ENCODE data around the gene ZDHHC5. TPM values are rescaled to one million over a fixed set of nuclear protein-coding genes. Genes with fewer than 3 reads are reported as not detected.

Gene ZDHHC5
- total RNA-seq, 4 donors from 2014 or later = 28.0 to 49.9 (median 33.4) TPM

DNA sequence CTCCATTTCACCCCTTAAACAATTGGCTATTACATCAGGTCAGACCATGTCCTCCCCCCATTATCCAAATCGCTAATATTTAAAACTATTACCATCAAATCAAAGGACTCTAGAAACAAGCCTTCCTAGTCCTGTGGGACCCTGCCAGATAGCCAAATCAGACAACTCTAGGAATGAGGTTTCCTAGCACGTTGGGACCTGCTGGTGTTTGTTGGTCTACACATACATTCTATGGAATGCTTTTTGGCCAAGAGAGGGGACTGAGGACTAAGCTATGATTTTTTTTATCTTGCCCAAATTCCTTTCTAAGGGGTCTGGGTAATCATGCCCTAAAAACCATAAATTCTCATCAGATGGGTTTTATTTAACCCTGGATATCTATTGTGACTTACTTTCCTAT lies 59.3 kb downstream of the ZDHHC5 start:
- TF ChIP-seq, protein P1, sequence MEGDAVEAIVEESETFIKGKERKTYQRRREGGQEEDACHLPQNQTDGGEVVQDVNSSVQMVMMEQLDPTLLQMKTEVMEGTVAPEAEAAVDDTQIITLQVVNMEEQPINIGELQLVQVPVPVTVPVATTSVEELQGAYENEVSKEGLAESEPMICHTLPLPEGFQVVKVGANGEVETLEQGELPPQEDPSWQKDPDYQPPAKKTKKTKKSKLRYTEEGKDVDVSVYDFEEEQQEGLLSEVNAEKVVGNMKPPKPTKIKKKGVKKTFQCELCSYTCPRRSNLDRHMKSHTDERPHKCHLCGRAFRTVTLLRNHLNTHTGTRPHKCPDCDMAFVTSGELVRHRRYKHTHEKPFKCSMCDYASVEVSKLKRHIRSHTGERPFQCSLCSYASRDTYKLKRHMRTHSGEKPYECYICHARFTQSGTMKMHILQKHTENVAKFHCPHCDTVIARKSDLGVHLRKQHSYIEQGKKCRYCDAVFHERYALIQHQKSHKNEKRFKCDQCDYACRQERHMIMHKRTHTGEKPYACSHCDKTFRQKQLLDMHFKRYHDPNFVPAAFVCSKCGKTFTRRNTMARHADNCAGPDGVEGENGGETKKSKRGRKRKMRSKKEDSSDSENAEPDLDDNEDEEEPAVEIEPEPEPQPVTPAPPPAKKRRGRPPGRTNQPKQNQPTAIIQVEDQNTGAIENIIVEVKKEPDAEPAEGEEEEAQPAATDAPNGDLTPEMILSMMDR (IDR thresholded peaks at IDR 0.05; ENCODE audit: low read depth) = no peak

DNA sequence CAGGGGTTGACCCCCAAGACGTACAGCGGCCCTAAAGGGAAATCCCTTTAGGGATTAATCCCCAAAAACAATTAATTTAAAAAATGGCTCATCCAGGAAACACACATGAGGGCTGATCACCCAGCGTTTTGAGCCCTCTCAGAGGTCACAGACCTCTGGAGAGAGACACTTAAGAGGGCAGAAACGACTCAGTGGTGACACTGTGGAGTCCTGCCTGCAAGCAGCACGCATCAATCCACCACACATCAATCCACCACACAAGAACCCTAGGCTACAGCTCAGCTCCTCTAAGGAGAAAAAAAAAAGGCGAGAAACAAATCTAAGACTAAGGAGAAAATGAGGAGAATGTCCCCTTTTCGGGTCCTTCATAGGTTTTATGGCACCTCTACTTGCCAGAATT lies 60.9 kb downstream of the ZDHHC5 start:
- TF ChIP-seq, protein P1 (IDR thresholded peaks at IDR 0.05; ENCODE audit: low read depth) = no peak

DNA sequence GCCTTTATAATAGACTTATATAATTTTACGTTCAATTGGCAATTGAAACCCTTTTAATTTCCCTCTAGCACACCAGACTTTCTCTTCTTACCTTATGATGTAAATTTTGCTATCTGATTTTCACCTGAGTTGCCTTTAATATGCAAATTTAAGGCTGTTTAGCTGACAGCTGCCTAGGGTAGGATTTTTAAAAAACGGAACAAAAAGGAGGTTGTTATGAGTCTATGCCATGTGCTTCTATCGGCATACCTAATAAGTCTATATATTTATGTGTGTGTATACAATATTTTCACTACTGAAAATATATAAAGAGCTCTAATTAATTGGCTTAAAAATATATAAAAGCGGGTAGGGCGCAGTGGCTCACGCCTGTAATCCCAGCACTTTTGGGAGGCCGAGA lies 61.6 kb downstream of the ZDHHC5 start:
- TF ChIP-seq, protein P1 (IDR thresholded peaks at IDR 0.05; ENCODE audit: low read depth) = no peak

DNA sequence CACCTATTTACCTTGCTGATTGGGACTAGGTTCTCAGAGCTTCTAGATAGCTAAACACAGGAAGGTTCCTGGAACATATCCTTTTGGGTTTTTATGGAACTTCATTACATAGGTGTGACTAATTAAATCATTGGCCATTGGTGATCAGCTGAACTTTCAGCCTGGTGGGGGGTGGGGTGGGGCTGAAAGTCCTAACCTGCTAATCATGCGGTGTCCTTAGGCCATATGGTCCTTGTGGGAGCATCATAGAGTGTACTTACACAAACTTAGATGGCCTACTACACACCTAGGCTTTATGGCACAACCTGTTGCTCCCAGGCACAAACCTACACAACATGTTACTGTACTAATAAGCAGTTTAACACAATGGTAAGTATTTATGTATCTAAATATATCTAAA lies 64.7 kb downstream of the ZDHHC5 start:
- TF ChIP-seq, protein P1 (IDR thresholded peaks at IDR 0.05; ENCODE audit: low read depth) = no peak

DNA sequence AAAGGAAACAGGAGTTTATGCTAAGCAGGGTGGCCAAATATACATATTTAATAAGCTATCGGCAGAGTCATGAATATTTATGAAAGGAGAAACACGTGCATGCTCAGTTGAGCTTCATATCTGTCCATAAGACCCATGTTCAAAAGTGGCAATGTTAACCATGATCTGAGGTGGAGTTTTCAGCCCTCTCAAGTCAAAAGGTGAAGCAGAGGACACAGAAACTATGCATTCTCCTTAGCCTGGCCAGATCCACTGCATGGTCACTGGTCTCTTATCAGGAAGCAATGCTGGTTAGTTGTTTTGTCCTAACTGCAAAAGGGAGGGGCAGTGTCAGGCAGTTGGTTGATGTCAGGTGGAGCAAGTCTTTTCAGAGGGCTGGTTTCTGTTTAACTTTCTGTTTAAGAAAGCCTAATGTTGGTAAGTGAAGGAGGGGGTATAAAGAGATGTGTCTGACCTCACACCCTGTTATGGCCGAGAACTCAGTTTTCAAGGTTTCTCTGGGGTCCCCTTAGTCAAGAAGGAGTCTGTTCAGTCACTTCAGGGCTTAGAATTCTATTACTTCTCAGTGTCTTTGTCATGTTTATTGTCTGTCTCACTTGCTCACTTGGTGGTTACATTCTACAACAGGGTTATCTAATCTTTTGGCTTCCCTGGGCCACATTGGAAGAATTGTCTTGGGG lies 67.8 kb downstream of the ZDHHC5 start:
- TF ChIP-seq, protein P1 (IDR thresholded peaks at IDR 0.05; ENCODE audit: low read depth) = no peak

DNA sequence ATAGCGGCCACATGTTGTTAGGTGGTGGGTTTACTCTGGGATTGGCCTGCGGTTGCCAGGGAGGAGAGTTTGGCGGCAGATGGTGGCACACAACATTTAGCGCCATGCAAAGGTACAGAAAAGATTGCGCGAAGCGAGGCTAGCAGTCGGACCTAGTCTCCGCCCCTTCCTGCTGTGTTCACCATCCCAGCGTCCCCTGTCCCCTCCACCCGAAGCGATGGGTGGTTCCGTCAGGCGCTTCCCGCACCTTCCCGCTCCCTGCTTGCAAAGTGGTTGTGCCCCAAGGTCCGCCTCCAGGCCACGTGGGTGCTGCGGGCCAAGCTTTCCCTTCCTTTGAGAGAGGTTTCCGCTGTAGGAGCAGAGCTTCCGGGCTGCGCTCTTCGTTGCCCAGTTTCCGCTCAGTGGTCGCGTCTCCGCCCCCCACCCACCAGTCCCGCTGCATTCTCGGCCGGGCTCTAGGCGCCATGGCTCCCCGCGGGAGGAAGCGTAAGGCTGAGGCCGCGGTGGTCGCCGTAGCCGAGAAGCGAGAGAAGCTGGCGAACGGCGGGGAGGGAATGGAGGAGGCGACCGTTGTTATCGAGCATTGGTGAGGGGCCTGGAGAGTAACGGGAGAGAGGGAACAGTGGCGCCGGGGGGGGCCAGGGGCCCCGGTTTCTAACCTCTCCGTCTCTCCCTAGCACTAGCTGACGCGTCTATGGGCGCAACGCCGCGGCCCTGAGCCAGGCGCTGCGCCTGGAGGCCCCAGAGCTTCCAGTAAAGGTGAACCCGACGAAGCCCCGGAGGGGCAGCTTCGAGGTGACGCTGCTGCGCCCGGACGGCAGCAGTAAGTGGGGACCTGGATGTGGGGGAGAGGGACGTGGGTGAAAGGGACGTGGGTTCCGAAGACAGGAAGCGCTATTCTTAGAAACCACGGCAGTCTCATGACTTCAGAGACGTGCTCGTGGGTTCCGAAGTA lies 73.5 kb downstream of the ZDHHC5 start, which contains the start of gene SELENOH:
SELENOH (plus strand) TSS at position 360 of the 955 bp plus-strand sequence; CDS start at position 465, 105 bp downstream.
- TF ChIP-seq, protein P1 (IDR thresholded peaks at IDR 0.05; ENCODE audit: low read depth) = no peak

DNA sequence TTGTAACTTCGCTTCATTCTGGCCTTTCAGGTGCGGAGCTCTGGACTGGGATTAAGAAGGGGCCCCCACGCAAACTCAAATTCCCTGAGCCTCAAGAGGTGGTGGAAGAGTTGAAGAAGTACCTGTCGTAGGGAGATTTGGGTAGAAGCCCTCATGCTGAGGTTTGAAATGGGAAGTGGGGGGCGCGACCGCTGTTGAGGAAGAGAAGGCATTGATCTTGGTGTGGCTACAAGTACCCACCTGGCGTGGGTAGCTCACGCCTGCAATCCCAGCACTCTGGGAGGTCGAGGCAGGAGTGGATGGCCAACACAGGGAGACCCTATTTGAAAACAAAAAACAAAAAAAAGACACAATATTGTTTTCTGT lies 74.2 kb downstream of the ZDHHC5 start:
- TF ChIP-seq, protein P1 (IDR thresholded peaks at IDR 0.05; ENCODE audit: low read depth) = no peak
